Mesodermal cell (in vitro differentiated cells): ENCODE measurements around the gene TNFRSF12A.
"Not testable (repeated sequence)": the region's sequence is repeated elsewhere in the genome, so short reads cannot be mapped to it uniquely, and the experiment has no call there.

Experiments
- H3K27ac ChIP-seq: 2 replicates; pipeline ENCODE4 v1.7.0; 2013; ENCODE audit warnings: mild to moderate bottlenecking, low read depth, low read length, moderate library complexity; ENCODE audit not compliant: severe bottlenecking
- H3K36me3 ChIP-seq: 2 replicates; pipeline ENCODE4 v1.7.1; 2013; ENCODE audit warnings: mild to moderate bottlenecking, low read length, moderate library complexity; ENCODE audit not compliant: control insufficient read depth, insufficient read depth
- H3K4me1 ChIP-seq: one replicate; pipeline ENCODE4 v1.7.1; 2013; ENCODE audit warnings: mild to moderate bottlenecking, low read length; ENCODE audit not compliant: insufficient read depth, control insufficient read depth, poor library complexity, severe bottlenecking
- H3K4me3 ChIP-seq: 2 replicates; pipeline ENCODE4 v1.7.0; 2013; ENCODE audit warnings: low read length, control low read depth, mild to moderate bottlenecking; ENCODE audit not compliant: insufficient read depth, poor library complexity, severe bottlenecking; ENCODE audit errors: extremely low read depth
- H3K9me3 ChIP-seq: 2 replicates; pipeline ENCODE4 v1.7.1; 2013; ENCODE audit warnings: mild to moderate bottlenecking, low read length, moderate library complexity; ENCODE audit not compliant: control insufficient read depth
- WGBS, 2 experiments: methylation state at CpG; one replicate each; pipeline ENCODE4 v1.1.5; 2013; ENCODE audit warnings: missing lambda C conversion rate in 2 of 2; ENCODE audit not compliant: insufficient coverage in 2 of 2; 5-methylcytosine and 5-hydroxymethylcytosine counted together

Gene TNFRSF12A

GRCh38 chr16:3052571-3053329 lies 32.6 kb downstream of the TNFRSF12A start:
- not testable (repeated sequence) for H3K27ac ChIP-seq, H3K4me3 ChIP-seq, H3K9me3 ChIP-seq, H3K36me3 ChIP-seq, H3K4me1 ChIP-seq
- WGBS, 2 experiments, result 100% methylated on average over 1 of the region's 12 CpGs; no CpG with 5 or more reads in 1 of the 2 experiments

- not testable (repeated sequence) for H3K36me3 ChIP-seq, H3K27ac ChIP-seq, H3K4me1 ChIP-seq, H3K4me3 ChIP-seq, H3K9me3 ChIP-seq
- 86 to 100% methylated on average over 1 to 6 of the region's 13 CpGs for WGBS, 2 experiments
Observed at GRCh38 chr16:3053330-3053710, 33.2 kb downstream of the TNFRSF12A start.

- no peaks in the 10 kb centered on the region for H3K9me3 ChIP-seq
- no peaks in the 10 kb centered on the region for H3K36me3 ChIP-seq
- H3K27ac ChIP-seq, result no peak overlapping the region
- 84 to 85% methylated on average over 14 to 15 of the region's 17 CpGs for WGBS, 2 experiments
- no peak overlapping the region for H3K4me3 ChIP-seq
- H3K4me1 ChIP-seq, result peaks cover 10% of the 10 kb centered on the region
Observed at GRCh38 chr16:3054965-3055733, 35.0 kb downstream of the TNFRSF12A start.

GRCh38 chr16:3055734-3056115 lies 35.6 kb downstream of the TNFRSF12A start:
- peaks cover 15% of the 10 kb centered on the region for H3K4me1 ChIP-seq
- H3K27ac ChIP-seq, H3K4me3 ChIP-seq, H3K36me3 ChIP-seq, H3K9me3 ChIP-seq: not testable (repeated sequence)
- 56 to 71% methylated on average over 6 to 9 of the region's 9 CpGs for WGBS, 2 experiments

- H3K9me3 ChIP-seq, result no peaks in the 10 kb centered on the region
- H3K4me3 ChIP-seq, result no peak overlapping the region
- H3K27ac ChIP-seq, result no peak overlapping the region
- no peaks in the 10 kb centered on the region for H3K36me3 ChIP-seq
- 93 to 95% methylated on average over 12 to 16 of the region's 19 CpGs for WGBS, 2 experiments
- H3K4me1 ChIP-seq, result peaks cover 15% of the 10 kb centered on the region
Observed at GRCh38 chr16:3056336-3057180, 36.4 kb downstream of the TNFRSF12A start.

GRCh38 chr16:3057181-3058138 lies 37.3 kb downstream of the TNFRSF12A start:
- peak overlapping the region; percentile 69 for H3K4me3 ChIP-seq
- H3K4me1 ChIP-seq, result peaks cover 15% of the 10 kb centered on the region
- 86 to 92% methylated on average over 13 of the region's 22 CpGs for WGBS, 2 experiments
- no peaks in the 10 kb centered on the region for H3K36me3 ChIP-seq
- H3K9me3 ChIP-seq, result no peaks in the 10 kb centered on the region
- no peak overlapping the region for H3K27ac ChIP-seq

- Histone ChIP-seq H3K4me3 (peak overlapping the region; percentile 69), H3K9me3 (no peaks in the 10 kb centered on the region), H3K36me3 (no peaks in the 10 kb centered on the region), H3K27ac (no peak overlapping the region), H3K4me1 (peaks cover 15% of the 10 kb centered on the region)
- 17 to 18% methylated on average over 45 to 49 of the region's 77 CpGs for WGBS, 2 experiments
Observed at GRCh38 chr16:3058139-3059030, 38.2 kb downstream of the TNFRSF12A start.

- no peaks in the 10 kb centered on the region for H3K9me3 ChIP-seq
- no peaks in the 10 kb centered on the region for H3K36me3 ChIP-seq
- peak overlapping the region; percentile 69 for H3K4me3 ChIP-seq
- WGBS, 2 experiments, result 1 to 2% methylated on average over 50 to 63 of the region's 67 CpGs
- peaks cover 15% of the 10 kb centered on the region for H3K4me1 ChIP-seq
- peak overlapping the region; percentile 91 for H3K27ac ChIP-seq
Observed at GRCh38 chr16:3059041-3059722, 39.0 kb downstream of the TNFRSF12A start.

GRCh38 chr16:3059723-3060242 lies 39.6 kb downstream of the TNFRSF12A start:
- Histone ChIP-seq H3K36me3 (no peaks in the 10 kb centered on the region), H3K4me3 (peak overlapping the region; percentile 69), H3K4me1 (peaks cover 15% of the 10 kb centered on the region), H3K9me3 (no peaks in the 10 kb centered on the region), H3K27ac (peak overlapping the region; percentile 91)
- 72 to 79% methylated on average over 6 of the region's 9 CpGs for WGBS, 2 experiments
